ENCODE measurements around the gene PLET1.

PLET1 gene

GRCh38 chr11:112238041-112238440 lies 22.6 kb downstream of the PLET1 start:
- Histone ChIP-seq H3K4me3 (no peak overlapping the region), H3K4me1 (no peaks in the 10 kb centered on the region), H3K27ac (no peak overlapping the region), H4K20me1 (peaks cover 0 to 8% (median 0%) of the 10 kb centered on the region in 11 experiments; a peak in 1 of 22 replicates), H3K4me2 (no peak overlapping the region), H3K36me3 (peaks cover 83 to 100% (median 94%) of the 10 kb centered on the region in 11 experiments), H3K9me3 (replicated peaks in 1 of 11) (peaks cover 0 to 7% (median 0%) of the 10 kb centered on the region in 11 experiments; a peak in 2 of 22 replicates), H3K9ac (no peak overlapping the region), H3K27me3 (no peaks in the 10 kb centered on the region)
- TF ChIP-seq Cebpa-rat (IDR thresholded peaks at IDR 0.05) = no peak

- Histone ChIP-seq H3K9me3 (replicated peaks in 1 of 11) (peaks cover 0 to 4% (median 0%) of the 10 kb centered on the region in 11 experiments; a peak in 2 of 22 replicates), H4K20me1 (peaks cover 0 to 8% (median 0%) of the 10 kb centered on the region in 11 experiments; a peak in 1 of 22 replicates), H3K4me3 (no peak overlapping the region), H3K27ac (no peak overlapping the region), H3K36me3 (peaks cover 83 to 100% (median 95%) of the 10 kb centered on the region in 11 experiments), H3K4me2 (no peak overlapping the region), H3K27me3 (no peaks in the 10 kb centered on the region), H3K9ac (no peak overlapping the region), H3K4me1 (no peaks in the 10 kb centered on the region)
- no peak for TF ChIP-seq Cebpa-rat (IDR thresholded peaks at IDR 0.05)
These were observed 23.2 kb downstream of the PLET1 start for GRCh38 chr11:112237451-112237850.

- H3K4me2 ChIP-seq = no peak overlapping the region
- H3K27ac ChIP-seq = no peak overlapping the region
- H3K9ac ChIP-seq = no peak overlapping the region
- no peak overlapping the region for H3K4me3 ChIP-seq
- peaks cover 72 to 97% (median 91%) of the 10 kb centered on the region in 11 experiments for H3K36me3 ChIP-seq
- TF ChIP-seq Cebpa-rat (IDR thresholded peaks at IDR 0.05) = no peak
- H4K20me1 ChIP-seq = peaks cover 0 to 13% (median 0%) of the 10 kb centered on the region in 11 experiments; a peak in 2 of 22 replicates
- no peaks in the 10 kb centered on the region for H3K9me3 ChIP-seq (replicated peaks in 1 of 11)
- H3K27me3 ChIP-seq = no peaks in the 10 kb centered on the region
- H3K4me1 ChIP-seq = no peaks in the 10 kb centered on the region
These were observed 24.8 kb downstream of the PLET1 start for GRCh38 chr11:112235750-112236390.

GRCh38 chr11:112231952-112232351 lies 28.7 kb downstream of the PLET1 start:
- no peak overlapping the region for H3K4me2 ChIP-seq
- peaks cover 0 to 38% (median 0%) of the 10 kb centered on the region in 11 experiments; a peak in 6 of 22 replicates for H4K20me1 ChIP-seq
- H3K27ac ChIP-seq = no peak overlapping the region
- H3K9me3 ChIP-seq (replicated peaks in 1 of 11) = no peaks in the 10 kb centered on the region
- no peaks in the 10 kb centered on the region for H3K27me3 ChIP-seq
- H3K36me3 ChIP-seq = peaks cover 62 to 87% (median 80%) of the 10 kb centered on the region in 11 experiments
- no peak for TF ChIP-seq Cebpa-rat (IDR thresholded peaks at IDR 0.05)
- H3K4me1 ChIP-seq = peaks cover 9 to 17% (median 15%) of the 10 kb centered on the region in 10 experiments
- H3K4me3 ChIP-seq = no peak overlapping the region
- H3K9ac ChIP-seq = 0 out of 22 replicates have a peak overlapping the region, but pooled peaks of 1 of the 11 experiments have one; percentile 5

- no peak for TF ChIP-seq Cebpa-rat (IDR thresholded peaks at IDR 0.05)
- H4K20me1 ChIP-seq = peaks cover 0 to 36% (median 0%) of the 10 kb centered on the region in 11 experiments; a peak in 6 of 22 replicates
- no peak overlapping the region for H3K4me3 ChIP-seq
- H3K9ac ChIP-seq = no peak overlapping the region
- H3K27ac ChIP-seq = no peak overlapping the region
- H3K4me1 ChIP-seq = peaks cover 14 to 17% (median 15%) of the 10 kb centered on the region in 10 experiments
- H3K9me3 ChIP-seq (replicated peaks in 1 of 11) = no peaks in the 10 kb centered on the region
- peaks cover 42 to 69% (median 59%) of the 10 kb centered on the region in 11 experiments for H3K36me3 ChIP-seq
- H3K27me3 ChIP-seq = no peaks in the 10 kb centered on the region
- no peak overlapping the region for H3K4me2 ChIP-seq
These were observed 30.8 kb downstream of the PLET1 start for GRCh38 chr11:112229746-112230433.

- Histone ChIP-seq H3K4me1 (peaks cover 14 to 17% (median 15%) of the 10 kb centered on the region in 10 experiments), H3K27me3 (no peaks in the 10 kb centered on the region), H3K9me3 (replicated peaks in 1 of 11) (no peaks in the 10 kb centered on the region), H3K4me2 (no peak overlapping the region), H3K36me3 (peaks cover 36 to 62% (median 54%) of the 10 kb centered on the region in 11 experiments), H4K20me1 (peaks cover 0 to 36% (median 0%) of the 10 kb centered on the region in 11 experiments; a peak in 6 of 22 replicates), H3K27ac (no peak overlapping the region), H3K4me3 (no peak overlapping the region), H3K9ac (no peak overlapping the region)
- no peak for TF ChIP-seq Cebpa-rat (IDR thresholded peaks at IDR 0.05)
These were observed 31.5 kb downstream of the PLET1 start for GRCh38 chr11:112229159-112229558.

- Histone ChIP-seq H3K9me3 (replicated peaks in 1 of 11) (no peaks in the 10 kb centered on the region), H4K20me1 (peaks cover 0 to 36% (median 0%) of the 10 kb centered on the region in 11 experiments; a peak in 6 of 22 replicates), H3K4me3 (no peak overlapping the region), H3K9ac (no peak overlapping the region), H3K4me1 (peaks cover 14 to 17% (median 15%) of the 10 kb centered on the region in 10 experiments), H3K27ac (no peak overlapping the region), H3K4me2 (peak overlapping the region in 1 of 11 experiments; percentile 90; a peak in 2 of 22 replicates), H3K27me3 (no peaks in the 10 kb centered on the region), H3K36me3 (peaks cover 32 to 57% (median 50%) of the 10 kb centered on the region in 11 experiments)
- TF ChIP-seq Cebpa-rat (IDR thresholded peaks at IDR 0.05) = no peak
These were observed 32.0 kb downstream of the PLET1 start for GRCh38 chr11:112228706-112229105.

GRCh38 chr11:112227471-112227870 lies 33.2 kb downstream of the PLET1 start:
- Histone ChIP-seq H3K36me3 (peaks cover 29 to 45% (median 38%) of the 10 kb centered on the region in 11 experiments), H3K4me2 (peak overlapping the region; percentile 90 to 98 (median 96)), H3K4me1 (peaks cover 14 to 17% (median 15%) of the 10 kb centered on the region in 10 experiments), H3K9me3 (replicated peaks in 1 of 11) (no peaks in the 10 kb centered on the region), H3K27me3 (no peaks in the 10 kb centered on the region), H3K9ac (peak overlapping the region; percentile 86 to 91 (median 88)), H3K4me3 (peak overlapping the region; percentile 67 to 89 (median 82)), H3K27ac (peak overlapping the region in 2 of 11 experiments; percentile 89 to 92; a peak in 1 of 22 replicates), H4K20me1 (peaks cover 0 to 36% (median 0%) of the 10 kb centered on the region in 11 experiments; a peak in 6 of 22 replicates)
- TF ChIP-seq Cebpa-rat (IDR thresholded peaks at IDR 0.05) = no peak
